Naive thymus-derived CD8-positive, alpha-beta T cell (primary cell): ENCODE results near the gene TFRC. TPM values are rescaled to one million over a fixed set of nuclear protein-coding genes. Genes with fewer than 3 reads are reported as not detected.
"Not testable (repeated sequence)": the region's sequence is repeated elsewhere in the genome, so short reads cannot be mapped to it uniquely, and the experiment has no call there.

ENCODE experiments used
- ATAC-seq, 2 donors: fragments of 150-1000 bp; cut with Tn5 transposase in 1 of 2; sonication (Bioruptor Pico), chemical (Tn5 transposase) in 1 of 2; 1 replicate in 1 of 2; 2 replicates in 1 of 2; pipeline ENCODE4 v1.10.0; 2021; ENCODE audit warnings: mild to moderate bottlenecking in 2 of 2, moderate library complexity in 2 of 2
- POLR2A ChIA-PET: fragments of 350-600 bp; sonication (Branson Sonifier 250); formaldehyde crosslinking; loops from one replicate; lab custom pipeline; 2021; ENCODE audit warnings: antibody characterized with exemption; lab: Charles Lee
- DNase-seq, 10 donors: peaks; one replicate each; pipeline versions ENCODE4 v3.0.0 to v3.0.0-alpha.2; 2020 to 2022
- H3K27ac Mint-ChIP-seq, 10 donors: one replicate each; pipeline ENCODE4 v1.8.0; 2020 to 2022; ENCODE audit warnings: mild to moderate bottlenecking in 10 of 10, mixed read lengths in 10 of 10, moderate library complexity in 4 of 10, inconsistent platforms in 1 of 10
- H3K27me3 Mint-ChIP-seq, 5 donors: one replicate each; pipeline ENCODE4 v1.8.0; 2021 to 2022; ENCODE audit warnings: mixed read lengths in 5 of 5
- H3K36me3 Mint-ChIP-seq, 3 donors: one replicate each; pipeline ENCODE4 v1.8.0; 2020 to 2022; ENCODE audit warnings: mixed read lengths in 3 of 3, mild to moderate bottlenecking in 2 of 3, inconsistent platforms in 1 of 3
- H3K4me1 Mint-ChIP-seq, 4 donors: one replicate each; pipeline ENCODE4 v1.8.0; 2021 to 2022; ENCODE audit warnings: mixed read lengths in 4 of 4
- H3K4me3 Mint-ChIP-seq, 10 donors: one replicate each; pipeline ENCODE4 v1.8.0; 2020 to 2022; ENCODE audit warnings: mild to moderate bottlenecking in 10 of 10, mixed read lengths in 10 of 10, moderate library complexity in 6 of 10, inconsistent platforms in 1 of 10
- H3K9me3 Mint-ChIP-seq, 9 donors: one replicate each; pipeline ENCODE4 v1.8.0; 2020 to 2022; ENCODE audit warnings: mixed read lengths in 9 of 9, mild to moderate bottlenecking in 3 of 9, inconsistent platforms in 1 of 9, moderate library complexity in 1 of 9
- polyA plus RNA-seq, 3 donors: library from polyadenylated mRNA; unstranded; fragments of 300-500 nt; fragmentation: Illumina TruSeq; gene quantifications; one replicate each; pipeline ENCODE4 v1.2.3, GENCODE V29; 2021
- total RNA-seq, 8 experiments: library from RNA in 2 of 8; stranded (reverse) in 2 of 8; gene quantifications; one replicate each; pipeline ENCODE4 v1.2.3 and lab custom pipeline; 2021 to 2026

Gene TFRC
- total and polyA plus RNA-seq, 5 experiments from 2014 or later: 7.1 to 55.9 (median 14.5) TPM

DNA sequence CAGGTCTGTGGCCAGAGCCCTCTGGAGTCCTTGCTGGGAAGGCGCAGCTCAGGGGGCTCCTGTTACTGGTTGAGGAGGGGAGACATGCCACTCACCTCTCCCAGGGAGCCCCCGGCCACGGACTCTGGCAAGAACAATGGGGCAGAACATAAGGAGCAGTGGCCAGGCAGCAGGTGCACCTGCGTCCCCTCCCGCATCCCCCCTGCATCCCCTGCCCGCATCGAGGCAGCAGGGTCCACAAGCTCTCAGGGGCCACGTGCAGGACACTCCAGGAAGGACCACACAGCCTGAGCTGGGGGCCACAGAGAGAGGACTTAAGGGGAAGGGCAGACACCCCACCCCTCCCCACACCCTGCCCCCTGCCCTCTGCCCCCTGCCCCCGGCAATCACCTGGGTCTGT, 73.0 kb downstream of the TFRC start:
- POLR2A ChIA-PET: no interaction called here
- no peak overlapping the region for H3K27ac Mint-ChIP-seq
- no peak overlapping the region for H3K4me3 Mint-ChIP-seq
- ATAC-seq (no peak), DNase-seq (no peak)
- H3K36me3 Mint-ChIP-seq: peaks cover 2 to 18% (median 16%) of the 10 kb centered on the region in 3 donors
- H3K4me1 Mint-ChIP-seq: peaks cover 0 to 1% (median 0%) of the 10 kb centered on the region in 4 donors
- H3K27me3 Mint-ChIP-seq: peaks cover 0 to 8% (median 1%) of the 10 kb centered on the region in 5 donors
- H3K9me3 Mint-ChIP-seq: peaks cover 0 to 18% (median 2%) of the 10 kb centered on the region in 9 donors

DNA sequence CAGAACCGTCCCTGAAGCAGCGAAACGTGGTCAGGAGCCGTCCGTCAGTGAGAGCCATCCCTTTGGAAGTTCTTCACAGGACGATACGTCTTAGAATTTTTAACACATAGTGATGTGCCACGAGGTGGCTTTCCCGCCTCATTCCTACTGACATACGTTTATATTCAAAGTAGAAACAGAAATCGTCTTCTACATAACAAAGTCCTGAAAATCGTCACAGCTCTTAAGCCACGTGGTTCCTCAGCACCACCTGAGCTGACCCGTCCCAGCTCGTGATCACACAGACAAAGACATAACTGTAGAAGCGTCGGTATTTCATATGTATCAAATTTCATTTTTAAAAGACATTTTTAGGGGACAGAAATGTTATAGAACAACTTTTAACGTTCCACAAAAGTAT, 73.5 kb downstream of the TFRC start:
- ATAC-seq: no peak
- Mint-ChIP-seq H3K4me1 (no peaks in the 10 kb centered on the region), H3K9me3 (peaks cover 0 to 18% (median 0%) of the 10 kb centered on the region in 9 donors), H3K27me3 (peaks cover 0 to 8% (median 1%) of the 10 kb centered on the region in 5 donors), H3K36me3 (peaks cover 2 to 18% (median 16%) of the 10 kb centered on the region in 3 donors), H3K4me3 (no peak overlapping the region), H3K27ac (peak overlapping the region in 1 of 10 donors; percentile 48)
- DNase-seq: no peak
- POLR2A ChIA-PET: no interaction called here

DNA sequence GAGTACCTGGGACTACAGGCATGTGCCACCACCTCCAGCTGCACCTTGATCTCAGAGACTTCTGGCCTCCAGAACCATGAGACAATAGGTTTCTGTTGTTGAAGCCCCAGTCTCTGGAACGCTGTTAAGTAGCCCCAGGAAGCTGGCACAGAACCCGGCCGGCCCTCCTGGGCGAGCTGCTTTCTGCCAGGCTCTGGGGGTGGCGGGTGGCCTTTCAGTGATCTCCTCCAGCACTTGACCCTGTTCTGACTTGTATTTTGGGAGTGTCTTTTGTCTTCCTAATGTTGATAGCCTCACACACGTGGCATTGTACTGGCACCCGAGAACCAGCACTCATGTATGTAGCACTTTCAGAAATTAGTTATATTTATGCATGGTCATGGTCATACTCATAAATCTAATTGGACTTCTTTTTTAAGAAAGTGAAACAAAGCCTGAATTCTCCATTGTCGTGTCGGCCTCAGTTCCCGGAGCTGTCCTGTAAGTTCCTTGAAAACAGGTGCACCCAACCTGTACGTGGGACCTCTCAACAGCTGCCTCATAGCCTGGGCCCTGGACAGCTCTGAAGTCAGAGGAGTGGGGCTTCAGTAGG, 74.0 kb downstream of the TFRC start:
- H3K27ac Mint-ChIP-seq: no peak overlapping the region
- no peak for DNase-seq
- no peak overlapping the region for H3K4me3 Mint-ChIP-seq
- H3K4me1 Mint-ChIP-seq: no peaks in the 10 kb centered on the region
- ATAC-seq: no peak
- H3K9me3 Mint-ChIP-seq: peaks cover 0 to 18% (median 0%) of the 10 kb centered on the region in 9 donors
- peaks cover 2 to 18% (median 16%) of the 10 kb centered on the region in 3 donors for H3K36me3 Mint-ChIP-seq
- peaks cover 0 to 8% (median 1%) of the 10 kb centered on the region in 5 donors for H3K27me3 Mint-ChIP-seq
- POLR2A ChIA-PET: no interaction called here

DNA sequence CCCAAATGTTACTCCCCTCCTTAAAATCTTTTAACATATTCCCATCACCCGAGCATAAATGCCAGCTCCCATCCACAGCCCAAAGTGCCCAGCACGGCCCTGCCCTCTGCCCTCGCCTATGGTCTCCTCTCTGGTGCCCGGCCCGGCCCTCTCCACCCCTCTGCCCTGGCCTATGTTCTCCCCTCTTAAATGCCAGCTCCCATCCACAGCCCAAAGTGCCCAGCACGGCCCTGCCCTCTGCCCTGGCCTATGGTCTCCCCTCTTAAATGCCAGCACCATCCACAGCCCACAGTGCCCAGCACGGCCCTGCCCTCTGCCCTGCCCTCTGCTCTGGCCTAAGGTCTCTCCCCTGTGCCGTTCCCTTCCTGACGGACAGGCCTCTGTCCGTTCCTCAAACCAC, 76.6 kb downstream of the TFRC start:
- peaks cover 0 to 27% (median 3%) of the 10 kb centered on the region in 5 donors for H3K27me3 Mint-ChIP-seq
- H3K4me1 Mint-ChIP-seq, H3K4me3 Mint-ChIP-seq, H3K27ac Mint-ChIP-seq, ATAC-seq, DNase-seq, POLR2A ChIA-PET, H3K36me3 Mint-ChIP-seq, H3K9me3 Mint-ChIP-seq: not testable (repeated sequence)

DNA sequence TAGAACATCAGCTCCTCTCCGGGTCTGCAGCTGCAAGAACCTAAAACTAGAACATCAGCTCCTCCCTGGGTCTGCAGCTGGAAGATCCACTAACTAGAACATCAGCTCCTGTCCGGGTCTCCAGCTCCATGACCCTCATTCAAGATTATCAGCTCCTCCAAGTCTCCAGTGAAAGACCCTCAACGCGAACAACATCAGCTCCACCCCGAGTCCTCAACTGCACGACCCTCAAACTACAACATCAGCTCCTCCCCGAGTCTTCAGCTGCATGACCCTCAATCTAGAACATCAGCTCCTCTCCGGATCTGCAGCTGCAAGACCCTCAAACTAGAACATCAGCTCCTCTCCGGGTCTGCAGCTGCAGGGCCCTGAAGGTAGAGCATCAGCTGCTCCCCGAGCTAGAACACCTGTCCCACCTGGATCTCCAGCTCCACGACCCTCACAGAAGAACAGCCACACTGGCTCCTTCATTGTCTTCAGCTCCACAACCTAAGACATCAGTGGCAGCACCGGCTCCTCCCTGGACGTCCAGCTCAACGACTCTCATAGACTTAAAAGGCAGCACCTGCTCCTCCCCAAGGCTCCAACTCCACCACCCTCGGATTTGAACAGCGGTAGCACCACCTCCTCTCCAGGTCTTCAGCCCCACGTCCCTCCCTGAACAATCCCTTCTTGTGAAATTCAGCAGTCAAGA, 77.4 kb downstream of the TFRC start:
- DNase-seq, H3K9me3 Mint-ChIP-seq, H3K4me1 Mint-ChIP-seq, H3K4me3 Mint-ChIP-seq, ATAC-seq, H3K36me3 Mint-ChIP-seq, H3K27ac Mint-ChIP-seq, POLR2A ChIA-PET: not testable (repeated sequence)
- peaks cover 0 to 35% (median 8%) of the 10 kb centered on the region in 5 donors for H3K27me3 Mint-ChIP-seq

DNA sequence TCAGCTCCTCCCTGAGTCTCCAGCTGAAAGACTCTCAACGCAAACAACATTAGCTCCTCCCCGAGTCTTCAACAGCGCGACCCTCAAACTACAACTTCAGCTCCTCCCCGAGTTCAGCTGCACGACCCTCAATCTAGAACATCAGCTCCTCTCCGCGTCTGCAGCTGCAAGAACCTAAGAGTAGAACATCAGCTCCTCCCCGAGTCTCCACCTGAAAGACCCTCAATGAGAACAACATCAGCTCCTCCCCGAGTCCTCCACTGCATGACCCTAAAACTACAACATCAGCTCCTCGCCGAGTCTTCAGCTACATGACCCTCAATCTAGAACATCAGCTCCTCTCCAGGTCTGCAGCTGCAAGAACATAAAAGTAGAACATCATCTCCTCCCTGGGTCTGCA, 78.3 kb downstream of the TFRC start:
- DNase-seq (no peak), ATAC-seq (no peak)
- Mint-ChIP-seq H3K36me3 (peaks cover 0 to 3% (median 0%) of the 10 kb centered on the region in 3 donors), H3K27ac (no peak overlapping the region), H3K27me3 (peaks cover 0 to 44% (median 16%) of the 10 kb centered on the region in 5 donors), H3K4me1 (peaks cover 0 to 5% (median 0%) of the 10 kb centered on the region in 4 donors), H3K9me3 (no peaks in the 10 kb centered on the region), H3K4me3 (no peak overlapping the region)
- POLR2A ChIA-PET: no interaction called here

DNA sequence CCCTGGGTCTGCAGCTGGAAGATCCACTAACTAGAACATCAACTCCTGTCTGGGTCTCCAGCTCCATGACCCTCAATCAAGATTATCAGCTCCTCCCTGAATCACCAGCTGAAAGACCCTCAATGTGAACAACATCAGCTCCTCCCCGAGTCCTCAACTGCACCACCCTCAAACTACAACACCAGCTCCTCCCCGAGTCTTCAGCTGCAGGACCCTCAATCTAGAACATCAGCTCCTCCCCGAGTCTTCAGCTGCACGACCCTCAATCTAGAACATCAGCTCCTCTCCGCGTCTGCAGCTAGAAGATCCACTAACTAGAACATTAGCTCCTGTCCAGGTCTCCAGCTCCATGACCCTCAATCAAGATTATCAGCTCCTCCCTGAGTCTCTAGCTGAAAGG, 79.2 kb downstream of the TFRC start:
- DNase-seq, H3K4me1 Mint-ChIP-seq, H3K27ac Mint-ChIP-seq, ATAC-seq, POLR2A ChIA-PET, H3K4me3 Mint-ChIP-seq, H3K9me3 Mint-ChIP-seq, H3K36me3 Mint-ChIP-seq: not testable (repeated sequence)
- H3K27me3 Mint-ChIP-seq: peaks cover 0 to 37% (median 15%) of the 10 kb centered on the region in 5 donors

DNA sequence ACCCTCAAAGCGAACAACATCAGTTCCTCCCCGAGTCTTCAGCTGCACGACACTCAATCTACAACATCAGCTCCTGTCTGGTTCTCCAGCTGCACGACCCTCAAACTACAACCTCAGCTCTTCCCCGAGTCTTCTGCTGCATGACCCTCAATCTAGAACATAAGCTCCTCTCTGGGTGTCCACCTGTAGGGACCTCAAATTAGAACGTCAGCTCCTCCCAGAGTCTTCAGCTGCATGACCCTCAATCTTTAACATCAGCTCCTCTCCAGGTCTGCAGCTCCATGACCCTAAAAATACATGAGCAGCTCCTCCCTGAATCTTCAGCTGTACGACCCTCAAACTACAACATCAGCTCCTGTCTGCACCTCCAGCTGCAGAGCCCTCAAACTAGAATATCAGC, 80.7 kb downstream of the TFRC start:
- DNase-seq, H3K36me3 Mint-ChIP-seq, H3K4me1 Mint-ChIP-seq, H3K9me3 Mint-ChIP-seq, H3K4me3 Mint-ChIP-seq, POLR2A ChIA-PET, ATAC-seq, H3K27ac Mint-ChIP-seq: not testable (repeated sequence)
- peaks cover 0 to 36% (median 15%) of the 10 kb centered on the region in 5 donors for H3K27me3 Mint-ChIP-seq

DNA sequence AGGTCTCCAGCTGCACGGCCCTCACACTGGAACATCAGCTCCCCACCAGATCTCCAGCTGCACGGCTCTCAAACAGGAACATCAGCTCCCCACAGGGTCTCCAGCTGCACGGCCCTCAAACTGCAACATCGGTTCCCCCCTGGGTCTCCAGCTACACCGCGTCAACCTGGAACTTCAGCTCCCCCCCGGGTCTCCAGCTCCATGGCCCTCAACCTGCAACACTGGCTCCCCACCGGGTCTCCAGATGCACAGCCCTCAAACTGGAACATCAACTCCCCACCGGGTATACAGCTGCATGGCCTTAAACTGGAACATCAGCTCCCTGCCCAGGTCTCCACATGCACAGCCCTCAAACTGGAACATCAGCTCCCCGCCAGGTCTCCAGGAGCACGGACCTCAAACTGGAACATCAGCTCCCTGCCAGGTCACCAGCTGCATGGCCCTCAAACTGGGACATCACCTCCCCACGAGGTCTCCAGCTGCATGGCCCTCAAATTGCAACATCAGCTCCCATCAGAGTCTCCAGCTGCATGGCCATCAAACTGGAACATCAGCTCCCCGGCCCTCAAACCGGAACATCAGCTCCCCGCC, 81.4 kb downstream of the TFRC start:
- H3K4me1 Mint-ChIP-seq, H3K4me3 Mint-ChIP-seq, POLR2A ChIA-PET, H3K9me3 Mint-ChIP-seq, H3K27ac Mint-ChIP-seq, ATAC-seq, H3K36me3 Mint-ChIP-seq, DNase-seq: not testable (repeated sequence)
- H3K27me3 Mint-ChIP-seq: peaks cover 0 to 36% (median 15%) of the 10 kb centered on the region in 5 donors

DNA sequence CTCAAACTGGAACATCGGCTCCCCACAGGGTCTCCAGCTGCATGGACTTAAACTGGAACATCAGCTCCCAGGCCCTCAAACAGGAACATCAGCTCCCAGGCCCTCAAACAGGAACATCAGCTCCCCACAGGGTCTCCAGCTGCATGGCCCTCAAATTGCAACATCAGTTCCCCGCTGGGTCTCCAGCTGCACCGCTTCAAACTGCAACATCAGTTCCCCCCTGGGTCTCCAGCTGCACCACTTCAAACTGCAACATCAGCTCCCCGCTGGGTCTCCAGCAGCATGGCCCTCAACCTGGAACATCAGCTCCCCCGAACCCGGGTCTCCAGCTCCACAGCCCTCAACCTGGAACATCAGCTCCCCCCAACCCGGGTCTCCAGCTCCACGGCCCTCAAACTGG, 82.0 kb downstream of the TFRC start:
- H3K27me3 Mint-ChIP-seq: peaks cover 0 to 36% (median 15%) of the 10 kb centered on the region in 5 donors
- no peak overlapping the region for H3K27ac Mint-ChIP-seq
- DNase-seq (no peak), ATAC-seq (no peak)
- H3K4me3 Mint-ChIP-seq: no peak overlapping the region
- peaks cover 0 to 3% (median 0%) of the 10 kb centered on the region in 3 donors for H3K36me3 Mint-ChIP-seq
- no peaks in the 10 kb centered on the region for H3K9me3 Mint-ChIP-seq
- H3K4me1 Mint-ChIP-seq: peaks cover 0 to 5% (median 0%) of the 10 kb centered on the region in 4 donors
- POLR2A ChIA-PET: no interaction called here

Other genes starting within 250 kb of the TFRC start
- gene TNK2, start 173.5 kb downstream of the TFRC start, total RNA-seq: 100 to 1,000 TPM; 146 to 149 TPM
- gene TNK2, start 173.5 kb downstream of the TFRC start, polyA plus RNA-seq: 1 to 10 TPM; 1.3 to 2.5 (median 1.6) TPM
- not detected for gene ZDHHC19, start 129.3 kb upstream of the TFRC start, total RNA-seq
- gene ZDHHC19, start 129.3 kb upstream of the TFRC start, polyA plus RNA-seq: under 1 TPM in 1 of 3 donors, not detected in 2; 0.51 TPM
- not detected for gene SLC51A, start 134.4 kb upstream of the TFRC start, total RNA-seq
- under 1 TPM in 2 of 3 donors, not detected in 1; 0.67 to 0.89 TPM for gene SLC51A, start 134.4 kb upstream of the TFRC start, polyA plus RNA-seq
- 10 to 100 TPM; 50.8 to 52.2 TPM for gene PCYT1A, start 205.6 kb upstream of the TFRC start, total RNA-seq
- gene PCYT1A, start 205.6 kb upstream of the TFRC start, polyA plus RNA-seq: 10 to 100 TPM in 2 of 3 donors, 1 to 10 TPM in 1; 7.6 to 12.6 (median 10.4) TPM
- 1 to 10 TPM; 4.2 to 5.4 TPM for gene DYNLT2B, start 236.2 kb upstream of the TFRC start, total RNA-seq
- gene DYNLT2B, start 236.2 kb upstream of the TFRC start, polyA plus RNA-seq: 10 to 100 TPM in 1 of 3 donors, 1 to 10 TPM in 2; 9.2 to 12.6 (median 10.0) TPM